Omental fat pad (tissue), 4 donors: ENCODE data around the gene KCNIP3. TPM values are rescaled to one million over a fixed set of nuclear protein-coding genes. Genes with fewer than 3 reads are reported as not detected.

Experiments used
- ATAC-seq: fragments of 150-250 bp; one replicate; pipeline ENCODE4 v1.9.1; 2016; ENCODE audit warnings: mild to moderate bottlenecking, moderate library complexity; ENCODE audit not compliant: low FRiP score
- DNase-seq: peaks from one replicate; pipeline ENCODE4 v3.0.0-alpha.2; 2019; ENCODE audit warnings: low spot score
- total RNA-seq, 4 donors: library from RNA; depleted of rRNA; stranded (reverse); fragments of >200 nt; gene quantifications; one replicate each; pipeline ENCODE4 v1.1.0, GENCODE V29; 2016
- TF ChIP-seq, protein P1 (sequence below), 3 donors: fragments of 450-650 bp; IDR thresholded peaks; one replicate each; pipeline ENCODE4 v1.5.1; 2016 to 2017; ENCODE audit warnings: antibody characterized with exemption in 3 of 3, mild to moderate bottlenecking in 3 of 3, moderate library complexity in 2 of 3

Gene KCNIP3
- total RNA-seq, 4 donors from 2014 or later: 5.5 to 37.4 (median 7.1) TPM

DNA sequence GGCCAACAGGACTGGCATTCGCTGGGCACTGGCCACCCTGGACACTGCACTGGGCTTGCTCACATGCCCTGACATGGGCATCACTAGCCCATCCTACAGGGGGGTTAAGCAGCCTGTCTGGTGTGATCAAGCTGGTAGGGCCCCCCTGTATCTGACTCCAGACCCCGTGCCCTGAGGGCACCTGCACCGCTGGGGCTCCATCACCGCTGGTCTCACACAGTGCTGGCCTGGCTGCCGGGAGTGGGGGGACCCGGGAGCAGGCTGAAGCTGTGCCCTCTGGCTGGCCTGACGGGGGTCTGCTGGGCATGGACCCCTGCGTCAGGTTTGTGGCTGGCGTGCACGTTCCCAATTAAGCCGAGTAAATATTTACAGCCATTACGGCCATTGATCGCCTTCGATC lies 32.3 kb downstream of the KCNIP3 start:
- no peak for DNase-seq
- TF ChIP-seq, protein P1, sequence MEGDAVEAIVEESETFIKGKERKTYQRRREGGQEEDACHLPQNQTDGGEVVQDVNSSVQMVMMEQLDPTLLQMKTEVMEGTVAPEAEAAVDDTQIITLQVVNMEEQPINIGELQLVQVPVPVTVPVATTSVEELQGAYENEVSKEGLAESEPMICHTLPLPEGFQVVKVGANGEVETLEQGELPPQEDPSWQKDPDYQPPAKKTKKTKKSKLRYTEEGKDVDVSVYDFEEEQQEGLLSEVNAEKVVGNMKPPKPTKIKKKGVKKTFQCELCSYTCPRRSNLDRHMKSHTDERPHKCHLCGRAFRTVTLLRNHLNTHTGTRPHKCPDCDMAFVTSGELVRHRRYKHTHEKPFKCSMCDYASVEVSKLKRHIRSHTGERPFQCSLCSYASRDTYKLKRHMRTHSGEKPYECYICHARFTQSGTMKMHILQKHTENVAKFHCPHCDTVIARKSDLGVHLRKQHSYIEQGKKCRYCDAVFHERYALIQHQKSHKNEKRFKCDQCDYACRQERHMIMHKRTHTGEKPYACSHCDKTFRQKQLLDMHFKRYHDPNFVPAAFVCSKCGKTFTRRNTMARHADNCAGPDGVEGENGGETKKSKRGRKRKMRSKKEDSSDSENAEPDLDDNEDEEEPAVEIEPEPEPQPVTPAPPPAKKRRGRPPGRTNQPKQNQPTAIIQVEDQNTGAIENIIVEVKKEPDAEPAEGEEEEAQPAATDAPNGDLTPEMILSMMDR (IDR thresholded peaks at IDR 0.05): no peak
- ATAC-seq: no peak

DNA sequence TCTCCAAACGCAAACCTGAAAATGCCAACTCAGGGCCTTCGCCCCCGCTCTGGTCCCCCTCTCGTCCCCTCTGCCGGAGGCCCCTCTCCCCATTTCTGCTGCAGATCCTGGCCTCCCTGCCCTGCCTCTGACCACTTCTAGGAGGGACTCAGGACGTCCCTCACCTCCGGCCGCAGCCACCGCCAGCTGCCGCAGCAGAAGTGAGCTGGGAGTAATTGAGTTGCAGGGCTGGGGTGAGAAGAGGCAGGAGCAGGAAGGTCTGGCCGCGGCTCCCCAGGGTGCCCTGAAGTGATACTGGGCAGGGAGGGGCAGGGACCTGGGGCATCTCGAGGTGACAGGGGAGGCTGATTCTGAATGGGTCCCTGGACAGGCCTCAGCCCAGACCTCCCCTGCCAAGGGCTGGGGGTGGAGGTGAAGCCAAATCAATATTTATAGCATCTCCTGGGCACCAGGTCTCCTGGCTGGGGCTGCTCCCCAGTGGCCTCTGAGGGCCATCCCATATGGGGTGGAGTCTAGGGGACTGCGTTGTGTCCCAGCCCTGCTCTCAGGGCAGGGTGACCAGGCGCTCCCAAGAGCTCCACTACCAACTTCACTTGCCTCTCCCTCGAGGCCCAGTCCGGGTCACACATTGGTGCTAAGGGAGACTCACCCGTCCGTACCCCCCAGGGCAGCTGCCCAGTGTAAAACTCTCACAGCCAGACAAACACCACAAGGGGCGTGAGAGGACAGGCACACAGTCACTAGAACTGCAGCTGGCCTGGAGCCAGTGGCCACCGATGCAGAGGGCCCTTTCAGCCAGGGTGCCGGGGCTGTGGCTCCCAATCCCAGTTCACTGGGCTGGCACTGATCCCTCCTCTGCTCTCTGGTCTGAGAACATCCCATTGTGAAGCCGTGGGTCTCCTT lies 33.0 kb downstream of the KCNIP3 start:
- DNase-seq (no peak), ATAC-seq (no peak)
- TF ChIP-seq, protein P1 (IDR thresholded peaks at IDR 0.05): no peak

DNA sequence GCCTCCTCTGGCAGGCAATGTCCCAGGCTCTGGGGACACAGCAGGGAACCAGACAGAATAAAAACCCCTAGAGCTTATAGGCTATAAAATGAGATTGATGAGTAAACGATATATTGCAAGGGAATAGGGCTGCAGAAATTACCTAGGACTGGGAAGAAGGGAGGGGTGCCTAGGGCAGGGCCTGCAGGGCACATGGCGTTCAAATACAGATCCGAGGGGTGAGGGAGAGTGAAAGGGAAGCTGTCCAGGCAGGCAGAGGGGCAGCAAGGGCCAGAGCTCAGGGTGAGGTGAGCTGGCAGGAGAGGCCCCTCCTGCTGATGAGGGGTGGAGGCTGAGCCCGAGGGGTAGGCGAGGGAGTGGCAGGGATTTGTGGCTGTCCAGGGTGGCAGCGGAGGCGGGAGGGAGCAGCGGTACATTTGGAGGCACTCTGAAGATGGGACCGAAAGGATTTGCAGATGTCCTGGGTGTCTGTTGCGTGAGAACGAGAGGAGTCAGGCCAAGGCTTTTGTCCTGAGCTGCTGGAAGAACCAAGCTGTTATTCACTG lies 33.7 kb downstream of the KCNIP3 start:
- DNase-seq: no peak
- ATAC-seq: no peak
- TF ChIP-seq, protein P1 (IDR thresholded peaks at IDR 0.05): no peak

DNA sequence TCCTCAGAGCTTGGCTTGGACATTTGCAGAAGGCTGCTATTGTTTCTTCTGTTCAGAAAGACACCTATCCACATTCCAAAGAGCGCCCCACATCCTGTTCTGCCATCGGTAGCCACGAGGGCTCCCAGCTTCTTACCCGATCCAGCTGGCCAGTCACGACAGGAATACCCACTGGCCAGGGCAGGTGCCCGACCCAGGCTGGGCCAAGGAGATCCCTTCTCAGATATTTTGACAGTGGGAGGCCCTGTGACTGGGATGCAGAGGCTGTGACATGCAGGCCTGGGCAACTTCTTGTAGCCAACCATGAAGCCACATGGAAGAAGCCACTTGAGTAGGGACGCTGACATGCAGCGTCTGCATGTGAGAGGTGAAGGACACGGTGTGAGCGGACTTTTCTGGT lies 34.5 kb downstream of the KCNIP3 start:
- ATAC-seq: no peak
- TF ChIP-seq, protein P1 (IDR thresholded peaks at IDR 0.05): no peak
- DNase-seq: no peak

DNA sequence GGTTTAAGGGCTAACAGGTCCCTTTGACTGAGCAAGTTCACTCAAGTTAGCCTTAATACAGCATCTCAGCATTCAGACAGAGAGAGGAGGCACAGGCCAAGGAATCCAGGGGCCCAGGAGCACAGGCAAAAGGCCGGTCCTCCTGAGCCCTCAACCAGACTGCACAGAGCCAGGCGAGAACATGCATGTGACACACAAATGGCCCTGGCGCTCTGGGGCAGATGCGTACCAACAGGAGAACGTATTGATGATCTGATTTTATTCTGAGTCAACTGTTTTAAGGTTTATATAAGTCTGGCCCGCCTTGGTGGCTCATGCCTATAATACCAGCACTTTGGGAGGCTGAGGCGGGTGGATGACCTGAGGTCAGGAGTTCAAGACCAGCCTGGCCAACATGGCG lies 34.9 kb downstream of the KCNIP3 start:
- DNase-seq: no peak
- ATAC-seq: no peak
- TF ChIP-seq, protein P1 (IDR thresholded peaks at IDR 0.05): no peak

DNA sequence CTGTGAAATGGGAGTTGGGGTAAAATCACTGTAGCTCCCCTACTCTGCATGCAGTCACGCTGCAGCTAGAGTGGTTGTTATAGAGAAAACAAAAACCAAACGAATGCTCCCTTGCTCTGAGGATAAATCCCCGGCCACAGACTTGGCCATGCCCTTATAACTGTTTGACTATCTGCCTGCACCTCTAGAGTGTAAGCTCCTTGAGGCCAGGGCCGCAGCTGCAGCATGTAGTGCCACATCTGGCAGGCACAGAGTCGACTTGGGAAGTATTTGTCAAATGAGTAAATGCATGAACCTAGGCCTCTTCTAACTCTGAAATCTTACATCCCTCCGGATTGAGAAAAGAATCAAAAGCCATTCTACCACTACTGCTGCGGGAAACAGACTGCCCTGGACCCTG lies 35.9 kb downstream of the KCNIP3 start:
- DNase-seq (no peak), ATAC-seq (no peak)
- TF ChIP-seq, protein P1 (IDR thresholded peaks at IDR 0.05): no peak
